ENCODE measurements around the gene IP6K1.
"Not testable (repeated sequence)": the region's sequence is repeated elsewhere in the genome, so short reads cannot be mapped to it uniquely, and the experiment has no call there.

The IP6K1 gene

GRCh38 chr3:49769286-49769915, 16.9 kb downstream of the IP6K1 start:
- DNase-seq (ENCODE audit: low read depth in 3 of 3) = no peak

- no peak for DNase-seq (ENCODE audit: low read depth in 3 of 3)
Measured at GRCh38 chr3:49763981-49764380, 22.4 kb downstream of the IP6K1 start.

GRCh38 chr3:49761661-49762060, 24.7 kb downstream of the IP6K1 start:
- no peak for DNase-seq (ENCODE audit: low read depth in 3 of 3)

GRCh38 chr3:49759226-49759625, 27.1 kb downstream of the IP6K1 start:
- no peak for DNase-seq (ENCODE audit: low read depth in 3 of 3)

- DNase-seq (ENCODE audit: low read depth in 3 of 3) = no peak
Measured at GRCh38 chr3:49757197-49757596, 29.1 kb downstream of the IP6K1 start.

- no peak for DNase-seq (ENCODE audit: low read depth in 3 of 3)
Measured at GRCh38 chr3:49756036-49756435, 30.3 kb downstream of the IP6K1 start.

GRCh38 chr3:49754536-49754935, 31.8 kb downstream of the IP6K1 start:
- no peak for DNase-seq (ENCODE audit: low read depth in 3 of 3)

- no peak for DNase-seq (ENCODE audit: low read depth in 3 of 3)
Measured at GRCh38 chr3:49751501-49751900, 34.8 kb downstream of the IP6K1 start.

- no peak for DNase-seq (ENCODE audit: low read depth in 3 of 3)
Measured at GRCh38 chr3:49750056-49750455, 36.3 kb downstream of the IP6K1 start.

GRCh38 chr3:49748874-49749273, 37.5 kb downstream of the IP6K1 start:
- not testable (repeated sequence) for DNase-seq (ENCODE audit: low read depth in 3 of 3)

GRCh38 chr3:49747792-49748480, 38.4 kb downstream of the IP6K1 start:
- no peak for DNase-seq (ENCODE audit: low read depth in 3 of 3)

- DNase-seq (ENCODE audit: low read depth in 3 of 3) = no peak
Measured at GRCh38 chr3:49745986-49746385, 40.4 kb downstream of the IP6K1 start.

- DNase-seq (ENCODE audit: low read depth in 3 of 3) = no peak
Measured at GRCh38 chr3:49740427-49740826, 45.9 kb downstream of the IP6K1 start.

- DNase-seq (ENCODE audit: low read depth in 3 of 3) = no peak
Measured at GRCh38 chr3:49738067-49738713, 48.2 kb downstream of the IP6K1 start.

- DNase-seq (ENCODE audit: low read depth in 3 of 3) = no peak
Measured at GRCh38 chr3:49734752-49735151, 51.6 kb downstream of the IP6K1 start.

GRCh38 chr3:49733551-49733950, 52.8 kb downstream of the IP6K1 start:
- DNase-seq (ENCODE audit: low read depth in 3 of 3) = no peak

GRCh38 chr3:49732597-49732996, 53.7 kb downstream of the IP6K1 start:
- no peak for DNase-seq (ENCODE audit: low read depth in 3 of 3)

GRCh38 chr3:49729966-49730609, 56.3 kb downstream of the IP6K1 start:
- no peak for DNase-seq (ENCODE audit: low read depth in 3 of 3)

- DNase-seq (ENCODE audit: low read depth in 3 of 3) = no peak
Measured at GRCh38 chr3:49727924-49728361, 58.4 kb downstream of the IP6K1 start.

- no peak for DNase-seq (ENCODE audit: low read depth in 3 of 3)
Measured at GRCh38 chr3:49727154-49727923, 59.0 kb downstream of the IP6K1 start.

- DNase-seq (ENCODE audit: low read depth in 3 of 3) = no peak
Measured at GRCh38 chr3:49725906-49726681, 60.2 kb downstream of the IP6K1 start.
